GM12892 (cell line): Measurements from ENCODE around the gene PDE3B.

Experiments used
- POLR2A ChIP-seq: IDR thresholded peaks from 2 replicates; pipeline ENCODE4 v1.6.1; 2011; ENCODE audit warnings: low read depth, low read length, control low read depth
- POLR2AphosphoS5 ChIP-seq: IDR thresholded peaks from 2 replicates; pipeline ENCODE4 v1.6.1; 2011; ENCODE audit warnings: low read depth, low read length, control low read depth

- TF ChIP-seq POLR2A (no peak), POLR2AphosphoS5 (no peak)
Measured at GRCh38 chr11:14898906-14899305, 255.3 kb downstream of the PDE3B start.
